ENCODE results near the gene PYGO2. TPM values are rescaled to one million over a fixed set of nuclear protein-coding genes. Genes with fewer than 3 reads are reported as not detected.

Gene PYGO2
- total and polyA plus RNA-seq, 2 of the 8 experiments (the other 6 are each of a cell fraction or from before 2014, with no cell fraction given), result 31.0 to 31.6 TPM

- TF ChIP-seq CBX8 (IDR thresholded peaks at IDR 0.05; ENCODE audit: borderline replicate concordance, low read depth, low read length) (no peak), GTF2F1 (IDR thresholded peaks at IDR 0.05; ENCODE audit: borderline replicate concordance, low read depth, low read length) (no peak), BCL11A (IDR thresholded peaks at IDR 0.05; ENCODE audit: low read depth in 2 of 2, low read length in 2 of 2) (no peak), EZH2 (IDR thresholded peaks at IDR 0.05; ENCODE audit: low read depth, low read length, severe bottlenecking) (no peak), POU5F1 (IDR thresholded peaks at IDR 0.05; ENCODE audit: low read depth, low read length) (no peak), HDAC6 (IDR thresholded peaks at IDR 0.05; ENCODE audit: low read depth, low read length) (no peak), NRF1 (IDR thresholded peaks at IDR 0.05; ENCODE audit: low read depth, low read length) (peak; percentile 91), JUN (IDR thresholded peaks at IDR 0.05; ENCODE audit: low read depth, low read length) (no peak), ASH2L (IDR thresholded peaks at IDR 0.05; ENCODE audit: low read length) (no peak), CTBP2 (IDR thresholded peaks at IDR 0.05; ENCODE audit: borderline replicate concordance, insufficient read depth, insufficient read length, low read length) (no peak), POLR2AphosphoS5 (IDR thresholded peaks at IDR 0.05; ENCODE audit: low read depth, low read length) (peak; percentile 84; the same call in 1 of the 2 replicates), ZNF274 (IDR thresholded peaks at IDR 0.05; ENCODE audit: borderline replicate concordance, extremely low read depth, low read length) (no peak), KDM4A (IDR thresholded peaks at IDR 0.05; ENCODE audit: low read depth, low read length, severe bottlenecking) (no peak), EGR1 (IDR thresholded peaks at IDR 0.05; ENCODE audit: borderline replicate concordance, low read depth, low read length) (no peak), JUND (IDR thresholded peaks at IDR 0.05; ENCODE audit: low read length) (0 out of 2 replicates have a peak, but pooled peaks have one; percentile 56), SP1 (IDR thresholded peaks at IDR 0.05; ENCODE audit: low read depth, low read length) (no peak), TBP (IDR thresholded peaks at IDR 0.05; ENCODE audit: low read depth, low read length) (peak; percentile 57; the same call in 1 of the 2 replicates)
- TF ChIP-seq, protein P1, sequence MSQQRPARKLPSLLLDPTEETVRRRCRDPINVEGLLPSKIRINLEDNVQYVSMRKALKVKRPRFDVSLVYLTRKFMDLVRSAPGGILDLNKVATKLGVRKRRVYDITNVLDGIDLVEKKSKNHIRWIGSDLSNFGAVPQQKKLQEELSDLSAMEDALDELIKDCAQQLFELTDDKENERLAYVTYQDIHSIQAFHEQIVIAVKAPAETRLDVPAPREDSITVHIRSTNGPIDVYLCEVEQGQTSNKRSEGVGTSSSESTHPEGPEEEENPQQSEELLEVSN (IDR thresholded peaks at IDR 0.05), result peak; percentile 69
- TF ChIP-seq, protein P2, sequence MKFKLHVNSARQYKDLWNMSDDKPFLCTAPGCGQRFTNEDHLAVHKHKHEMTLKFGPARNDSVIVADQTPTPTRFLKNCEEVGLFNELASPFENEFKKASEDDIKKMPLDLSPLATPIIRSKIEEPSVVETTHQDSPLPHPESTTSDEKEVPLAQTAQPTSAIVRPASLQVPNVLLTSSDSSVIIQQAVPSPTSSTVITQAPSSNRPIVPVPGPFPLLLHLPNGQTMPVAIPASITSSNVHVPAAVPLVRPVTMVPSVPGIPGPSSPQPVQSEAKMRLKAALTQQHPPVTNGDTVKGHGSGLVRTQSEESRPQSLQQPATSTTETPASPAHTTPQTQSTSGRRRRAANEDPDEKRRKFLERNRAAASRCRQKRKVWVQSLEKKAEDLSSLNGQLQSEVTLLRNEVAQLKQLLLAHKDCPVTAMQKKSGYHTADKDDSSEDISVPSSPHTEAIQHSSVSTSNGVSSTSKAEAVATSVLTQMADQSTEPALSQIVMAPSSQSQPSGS (IDR thresholded peaks at IDR 0.05; ENCODE audit: low read length), result no peak
- TF ChIP-seq, protein P3, sequence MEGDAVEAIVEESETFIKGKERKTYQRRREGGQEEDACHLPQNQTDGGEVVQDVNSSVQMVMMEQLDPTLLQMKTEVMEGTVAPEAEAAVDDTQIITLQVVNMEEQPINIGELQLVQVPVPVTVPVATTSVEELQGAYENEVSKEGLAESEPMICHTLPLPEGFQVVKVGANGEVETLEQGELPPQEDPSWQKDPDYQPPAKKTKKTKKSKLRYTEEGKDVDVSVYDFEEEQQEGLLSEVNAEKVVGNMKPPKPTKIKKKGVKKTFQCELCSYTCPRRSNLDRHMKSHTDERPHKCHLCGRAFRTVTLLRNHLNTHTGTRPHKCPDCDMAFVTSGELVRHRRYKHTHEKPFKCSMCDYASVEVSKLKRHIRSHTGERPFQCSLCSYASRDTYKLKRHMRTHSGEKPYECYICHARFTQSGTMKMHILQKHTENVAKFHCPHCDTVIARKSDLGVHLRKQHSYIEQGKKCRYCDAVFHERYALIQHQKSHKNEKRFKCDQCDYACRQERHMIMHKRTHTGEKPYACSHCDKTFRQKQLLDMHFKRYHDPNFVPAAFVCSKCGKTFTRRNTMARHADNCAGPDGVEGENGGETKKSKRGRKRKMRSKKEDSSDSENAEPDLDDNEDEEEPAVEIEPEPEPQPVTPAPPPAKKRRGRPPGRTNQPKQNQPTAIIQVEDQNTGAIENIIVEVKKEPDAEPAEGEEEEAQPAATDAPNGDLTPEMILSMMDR (IDR thresholded peaks at IDR 0.05; ENCODE audit: control extremely low read depth in 1 of 3, insufficient read depth in 1 of 3, low read depth in 1 of 3, low read length in 3 of 3), result no peak
Measured at GRCh38 chr1:154974808-154975408, 13.3 kb upstream of the PYGO2 start (continued).

Data from H1 (cell line).